WTC11 (cell line): ENCODE data around the gene FILIP1L.

Source experiments
- E2F1 ChIP-seq: sonication (generic); formaldehyde crosslinking; IDR thresholded peaks from 2 replicates; pipeline ENCODE4 v1.8.0; 2022; ENCODE audit warnings: mild to moderate bottlenecking, missing genetic modification reagents
- NR3C1 ChIP-seq: sonication (generic); formaldehyde crosslinking; conservative IDR thresholded peaks from 2 replicates; pipeline ENCODE4 v1.8.1; 2023; ENCODE audit warnings: low read depth, mild to moderate bottlenecking, missing genetic modification reagents
- TF ChIP-seq, protein P1 (sequence below): sonication (generic); formaldehyde crosslinking; IDR thresholded peaks from 2 replicates; pipeline ENCODE4 v1.8.0; 2022; ENCODE audit warnings: mild to moderate bottlenecking, missing genetic modification reagents
- TF ChIP-seq, protein P2 (sequence below): fragments of 200-600 bp; IDR thresholded peaks from 2 replicates; pipeline ENCODE4 v1.8.0; 2022; ENCODE audit warnings: antibody characterized with exemption

GRCh38 chr3:100059472-100059871 lies 54.8 kb downstream of the FILIP1L start:
- TF ChIP-seq, protein P1, sequence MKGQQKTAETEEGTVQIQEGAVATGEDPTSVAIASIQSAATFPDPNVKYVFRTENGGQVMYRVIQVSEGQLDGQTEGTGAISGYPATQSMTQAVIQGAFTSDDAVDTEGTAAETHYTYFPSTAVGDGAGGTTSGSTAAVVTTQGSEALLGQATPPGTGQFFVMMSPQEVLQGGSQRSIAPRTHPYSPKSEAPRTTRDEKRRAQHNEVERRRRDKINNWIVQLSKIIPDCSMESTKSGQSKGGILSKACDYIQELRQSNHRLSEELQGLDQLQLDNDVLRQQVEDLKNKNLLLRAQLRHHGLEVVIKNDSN, result no peak
- TF ChIP-seq E2F1, result no peak
- TF ChIP-seq, protein P2, sequence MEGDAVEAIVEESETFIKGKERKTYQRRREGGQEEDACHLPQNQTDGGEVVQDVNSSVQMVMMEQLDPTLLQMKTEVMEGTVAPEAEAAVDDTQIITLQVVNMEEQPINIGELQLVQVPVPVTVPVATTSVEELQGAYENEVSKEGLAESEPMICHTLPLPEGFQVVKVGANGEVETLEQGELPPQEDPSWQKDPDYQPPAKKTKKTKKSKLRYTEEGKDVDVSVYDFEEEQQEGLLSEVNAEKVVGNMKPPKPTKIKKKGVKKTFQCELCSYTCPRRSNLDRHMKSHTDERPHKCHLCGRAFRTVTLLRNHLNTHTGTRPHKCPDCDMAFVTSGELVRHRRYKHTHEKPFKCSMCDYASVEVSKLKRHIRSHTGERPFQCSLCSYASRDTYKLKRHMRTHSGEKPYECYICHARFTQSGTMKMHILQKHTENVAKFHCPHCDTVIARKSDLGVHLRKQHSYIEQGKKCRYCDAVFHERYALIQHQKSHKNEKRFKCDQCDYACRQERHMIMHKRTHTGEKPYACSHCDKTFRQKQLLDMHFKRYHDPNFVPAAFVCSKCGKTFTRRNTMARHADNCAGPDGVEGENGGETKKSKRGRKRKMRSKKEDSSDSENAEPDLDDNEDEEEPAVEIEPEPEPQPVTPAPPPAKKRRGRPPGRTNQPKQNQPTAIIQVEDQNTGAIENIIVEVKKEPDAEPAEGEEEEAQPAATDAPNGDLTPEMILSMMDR, result no peak
- no peak for TF ChIP-seq NR3C1 (CRISPR knock-in tag)
